SU-DHL-6 (cell line): ENCODE results near the gene EPB41L5.

ENCODE experiments used
- CTCF ChIP-seq: fragments of 200-600 bp; sonication (generic); IDR thresholded peaks from one replicate; pipeline ENCODE4 v1.5.1; 2017; ENCODE audit warnings: antibody characterized with exemption, mild to moderate bottlenecking, low read length, moderate library complexity; ENCODE audit not compliant: insufficient read depth, poor library complexity, severe bottlenecking
- EZH2phosphoT487 ChIP-seq: fragments of 200-600 bp; sonication (generic), shearing (Covaris generic); conservative IDR thresholded peaks from 2 replicates; pipeline ENCODE4 v1.6.1; 2018; ENCODE audit warnings: mild to moderate bottlenecking, antibody characterized with exemption, low read length, moderate library complexity, mixed read lengths

DNA sequence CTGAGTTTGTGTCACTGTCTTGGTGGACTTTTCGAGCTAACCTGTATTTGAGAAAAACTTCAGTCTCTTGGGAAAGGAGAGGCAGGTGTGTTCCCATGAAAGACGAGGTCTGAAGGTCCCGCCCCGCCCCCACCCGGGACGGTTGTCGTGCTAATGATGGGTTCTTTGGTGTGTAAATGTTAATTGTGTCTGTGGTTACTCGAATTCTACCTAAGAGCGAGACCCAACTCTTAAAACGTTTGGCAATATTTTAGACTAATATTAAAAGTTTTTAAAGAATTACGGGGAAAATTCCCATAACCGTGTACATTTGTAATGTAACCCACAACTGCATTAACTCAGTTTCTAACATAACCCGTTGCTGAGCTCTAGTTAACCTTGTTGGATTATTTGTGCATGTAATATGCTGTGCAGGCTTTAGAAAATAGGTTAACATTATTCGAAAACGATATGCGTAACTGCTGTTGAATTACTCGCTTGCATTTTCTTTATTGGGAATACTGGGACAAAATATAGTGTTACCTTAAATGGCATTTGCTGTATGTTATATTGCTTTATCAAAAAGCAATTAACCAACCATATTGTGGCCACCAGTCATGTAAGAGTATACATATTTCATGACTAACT lies 833 bp downstream of the EPB41L5 start:
- TF ChIP-seq EZH2phosphoT487, result no peak
- no peak for TF ChIP-seq CTCF
